ENCODE results near the gene FAM227A. TPM values are rescaled to one million over a fixed set of nuclear protein-coding genes. Genes with fewer than 3 reads are reported as not detected.

FAM227A gene
- total RNA-seq, 2 experiments from 2014 or later: 0.23 to 0.36 TPM

Other genes starting within 250 kb of the FAM227A start
- not detected for gene KCNJ4, start 201.2 kb downstream of the FAM227A start, total RNA-seq
- 1 to 10 TPM in 1 of 2 experiments, under 1 TPM in 1; 0.91 to 1.4 TPM for gene KDELR3, start 188.3 kb downstream of the FAM227A start, total RNA-seq
- gene DDX17, start 150.1 kb downstream of the FAM227A start, total RNA-seq: 100 to 1,000 TPM; 667 to 710 TPM
- gene DMC1, start 86.2 kb downstream of the FAM227A start, total RNA-seq: 10 to 100 TPM in 1 of 2 experiments, 1 to 10 TPM in 1; 8.3 to 13.2 TPM
- gene CBY1, start 246 bp upstream of the FAM227A start, total RNA-seq: 10 to 100 TPM; 20.1 to 22.4 TPM
- gene TOMM22, start 25.6 kb upstream of the FAM227A start, total RNA-seq: 10 to 100 TPM; 58.7 to 60.4 TPM
- gene JOSD1, start 44.6 kb upstream of the FAM227A start, total RNA-seq: 10 to 100 TPM; 59.1 to 61.6 TPM
- 10 to 100 TPM; 98.6 TPM for gene GTPBP1, start 49.6 kb upstream of the FAM227A start, total RNA-seq
- gene SUN2, start 99.6 kb upstream of the FAM227A start, total RNA-seq: 100 to 1,000 TPM; 607 to 626 TPM
- gene DNAL4, start 137.8 kb upstream of the FAM227A start, total RNA-seq: 10 to 100 TPM in 1 of 2 experiments, 1 to 10 TPM in 1; 9.3 to 12.0 TPM
- 1 to 10 TPM; 5.9 to 6.8 TPM for gene NPTXR, start 187.6 kb upstream of the FAM227A start, total RNA-seq
- gene CBX6, start 215.8 kb upstream of the FAM227A start, total RNA-seq: 10 to 100 TPM; 66.0 to 66.4 TPM